Testis (tissue), 2 donors: ENCODE measurements around the gene IL16.

Source experiments
- CTCF ChIP-seq, 3 experiments: fragments of 450-650 bp in 2 of 3; fragments of 200-600 bp in 1 of 3; sonication (generic) in 1 of 3; IDR thresholded peaks; one replicate each; pipeline ENCODE4 v1.5.1; 2016 to 2019; ENCODE audit warnings: antibody characterized with exemption in 3 of 3, mild to moderate bottlenecking in 2 of 3, moderate library complexity in 1 of 3
- POLR2A ChIP-seq: fragments of 450-650 bp; IDR thresholded peaks from one replicate; pipeline ENCODE4 v1.6.1; 2017; ENCODE audit warnings: antibody characterized with exemption, mild to moderate bottlenecking, moderate library complexity

GRCh38 chr15:81341351-81341750, 144.7 kb downstream of the IL16 start:
- TF ChIP-seq CTCF (IDR thresholded peaks at IDR 0.05) (no peak), POLR2A (no peak)
